PC-3 (cell line): ENCODE data around the gene UCKL1.

Experiments used
- EZH2 ChIP-seq: fragments of 300-600 bp; sonication (generic); IDR thresholded peaks from one replicate; pipeline ENCODE4 v1.6.1; 2017; ENCODE audit warnings: antibody characterized with exemption, mild to moderate bottlenecking, low read length; ENCODE audit not compliant: unreplicated experiment
- TF ChIP-seq, protein P1 (sequence below): fragments of 300-600 bp; sonication (generic); conservative IDR thresholded peaks from 2 replicates; pipeline ENCODE4 v1.5.1; 2017; ENCODE audit warnings: antibody characterized with exemption, low read depth, mild to moderate bottlenecking, low read length

DNA sequence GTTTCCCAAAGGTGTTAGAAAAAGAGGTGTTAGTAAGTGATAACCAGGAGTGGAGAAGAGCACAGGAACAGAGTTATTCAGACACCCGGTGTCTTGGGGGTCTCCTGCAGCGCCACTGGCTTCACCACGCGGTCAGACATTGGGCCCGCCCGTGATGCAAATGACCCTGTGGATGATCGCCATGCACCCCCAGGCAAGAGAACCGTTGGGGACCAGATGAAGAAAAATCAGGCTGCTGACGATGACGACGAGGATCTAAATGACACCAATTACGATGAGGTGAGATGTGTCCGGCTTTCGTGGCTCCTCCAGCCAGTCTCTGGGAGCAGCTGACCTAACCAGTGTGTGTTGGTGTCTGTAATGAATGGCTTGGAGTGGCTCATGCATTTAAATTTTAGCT lies 26.7 kb upstream of the UCKL1 start:
- no peak for TF ChIP-seq EZH2
- TF ChIP-seq, protein P1, sequence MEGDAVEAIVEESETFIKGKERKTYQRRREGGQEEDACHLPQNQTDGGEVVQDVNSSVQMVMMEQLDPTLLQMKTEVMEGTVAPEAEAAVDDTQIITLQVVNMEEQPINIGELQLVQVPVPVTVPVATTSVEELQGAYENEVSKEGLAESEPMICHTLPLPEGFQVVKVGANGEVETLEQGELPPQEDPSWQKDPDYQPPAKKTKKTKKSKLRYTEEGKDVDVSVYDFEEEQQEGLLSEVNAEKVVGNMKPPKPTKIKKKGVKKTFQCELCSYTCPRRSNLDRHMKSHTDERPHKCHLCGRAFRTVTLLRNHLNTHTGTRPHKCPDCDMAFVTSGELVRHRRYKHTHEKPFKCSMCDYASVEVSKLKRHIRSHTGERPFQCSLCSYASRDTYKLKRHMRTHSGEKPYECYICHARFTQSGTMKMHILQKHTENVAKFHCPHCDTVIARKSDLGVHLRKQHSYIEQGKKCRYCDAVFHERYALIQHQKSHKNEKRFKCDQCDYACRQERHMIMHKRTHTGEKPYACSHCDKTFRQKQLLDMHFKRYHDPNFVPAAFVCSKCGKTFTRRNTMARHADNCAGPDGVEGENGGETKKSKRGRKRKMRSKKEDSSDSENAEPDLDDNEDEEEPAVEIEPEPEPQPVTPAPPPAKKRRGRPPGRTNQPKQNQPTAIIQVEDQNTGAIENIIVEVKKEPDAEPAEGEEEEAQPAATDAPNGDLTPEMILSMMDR, result no peak
